ENCODE data around the gene PIGA.
"Not testable (repeated sequence)": the region's sequence is repeated elsewhere in the genome, so short reads cannot be mapped to it uniquely, and the experiment has no call there.

The PIGA gene

GRCh38 chrX:15301924-15302323 is 33.4 kb downstream of the PIGA start:
- H3K9ac ChIP-seq (ENCODE audit: low read depth, low read length) = no peak overlapping the region
- H3K36me3 ChIP-seq (ENCODE audit: insufficient read depth, low read length) = no peaks in the 10 kb centered on the region
- H3K4me1 ChIP-seq (ENCODE audit: insufficient read depth, low read length) = no peaks in the 10 kb centered on the region
- H3K9me3 ChIP-seq (ENCODE audit: control insufficient read depth, insufficient read depth, low read length) = no peaks in the 10 kb centered on the region

- Histone ChIP-seq H3K9ac (ENCODE audit: low read depth, low read length) (no peak overlapping the region), H3K36me3 (ENCODE audit: insufficient read depth, low read length) (no peaks in the 10 kb centered on the region), H3K9me3 (ENCODE audit: control insufficient read depth, insufficient read depth, low read length) (no peaks in the 10 kb centered on the region), H3K4me1 (ENCODE audit: insufficient read depth, low read length) (no peaks in the 10 kb centered on the region)
These were observed 35.1 kb downstream of the PIGA start for GRCh38 chrX:15299941-15300851.

DNA sequence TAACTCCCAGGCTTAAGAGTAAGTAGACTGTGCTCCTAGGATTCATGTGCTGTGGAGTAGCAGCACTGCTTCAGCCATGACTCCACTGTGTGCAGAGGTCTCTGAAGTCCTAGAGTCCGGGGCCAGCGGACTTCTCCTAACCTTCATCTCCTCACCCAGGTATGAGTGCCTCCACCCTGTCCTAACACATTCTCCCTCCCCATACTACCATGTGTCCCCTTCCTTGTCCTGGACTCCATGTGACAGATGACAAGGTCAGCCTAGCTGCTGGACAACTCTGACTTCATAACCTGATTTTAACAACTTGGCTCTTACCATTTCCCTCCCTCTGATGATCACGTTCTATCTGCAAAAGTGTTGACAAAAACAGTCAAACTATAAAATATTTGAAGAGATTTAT is 36.5 kb downstream of the PIGA start:
- Histone ChIP-seq H3K4me1 (ENCODE audit: insufficient read depth, low read length) (no peaks in the 10 kb centered on the region), H3K9me3 (ENCODE audit: control insufficient read depth, insufficient read depth, low read length) (no peaks in the 10 kb centered on the region), H3K9ac (ENCODE audit: low read depth, low read length) (no peak overlapping the region), H3K36me3 (ENCODE audit: insufficient read depth, low read length) (no peaks in the 10 kb centered on the region)

GRCh38 chrX:15298201-15298600 is 37.1 kb downstream of the PIGA start:
- Histone ChIP-seq H3K36me3 (ENCODE audit: insufficient read depth, low read length) (no peaks in the 10 kb centered on the region), H3K9me3 (ENCODE audit: control insufficient read depth, insufficient read depth, low read length) (no peaks in the 10 kb centered on the region), H3K4me1 (ENCODE audit: insufficient read depth, low read length) (no peaks in the 10 kb centered on the region), H3K9ac (ENCODE audit: low read depth, low read length) (no peak overlapping the region)

- Histone ChIP-seq H3K9me3 (ENCODE audit: control insufficient read depth, insufficient read depth, low read length) (no peaks in the 10 kb centered on the region), H3K36me3 (ENCODE audit: insufficient read depth, low read length) (no peaks in the 10 kb centered on the region), H3K4me1 (ENCODE audit: insufficient read depth, low read length) (0 out of 2 replicates have a peak, but pooled peaks cover 5% of the 10 kb centered on the region), H3K9ac (ENCODE audit: low read depth, low read length) (no peak overlapping the region)
These were observed 41.9 kb downstream of the PIGA start for GRCh38 chrX:15293451-15293850.

GRCh38 chrX:15292861-15293260 is 42.5 kb downstream of the PIGA start:
- H3K36me3 ChIP-seq (ENCODE audit: insufficient read depth, low read length) = no peaks in the 10 kb centered on the region
- 0 out of 2 replicates have a peak, but pooled peaks cover 5% of the 10 kb centered on the region for H3K4me1 ChIP-seq (ENCODE audit: insufficient read depth, low read length)
- no peak overlapping the region for H3K9ac ChIP-seq (ENCODE audit: low read depth, low read length)
- H3K9me3 ChIP-seq (ENCODE audit: control insufficient read depth, insufficient read depth, low read length) = no peaks in the 10 kb centered on the region

- H3K9me3 ChIP-seq (ENCODE audit: control insufficient read depth, insufficient read depth, low read length) = no peaks in the 10 kb centered on the region; the same call in 1 of the 2 replicates
- no peaks in the 10 kb centered on the region for H3K36me3 ChIP-seq (ENCODE audit: insufficient read depth, low read length)
- no peak overlapping the region for H3K9ac ChIP-seq (ENCODE audit: low read depth, low read length)
- H3K4me1 ChIP-seq (ENCODE audit: insufficient read depth, low read length) = no peaks in the 10 kb centered on the region
These were observed 57.7 kb downstream of the PIGA start for GRCh38 chrX:15277604-15278003.

GRCh38 chrX:15274946-15275345 is 60.4 kb downstream of the PIGA start:
- H3K9ac ChIP-seq (ENCODE audit: low read depth, low read length) = no peak overlapping the region
- H3K4me1 ChIP-seq (ENCODE audit: insufficient read depth, low read length) = peaks cover 5% of the 10 kb centered on the region
- H3K9me3 ChIP-seq (ENCODE audit: control insufficient read depth, insufficient read depth, low read length) = no peaks in the 10 kb centered on the region; the same call in 1 of the 2 replicates
- H3K36me3 ChIP-seq (ENCODE audit: insufficient read depth, low read length) = no peaks in the 10 kb centered on the region

DNA sequence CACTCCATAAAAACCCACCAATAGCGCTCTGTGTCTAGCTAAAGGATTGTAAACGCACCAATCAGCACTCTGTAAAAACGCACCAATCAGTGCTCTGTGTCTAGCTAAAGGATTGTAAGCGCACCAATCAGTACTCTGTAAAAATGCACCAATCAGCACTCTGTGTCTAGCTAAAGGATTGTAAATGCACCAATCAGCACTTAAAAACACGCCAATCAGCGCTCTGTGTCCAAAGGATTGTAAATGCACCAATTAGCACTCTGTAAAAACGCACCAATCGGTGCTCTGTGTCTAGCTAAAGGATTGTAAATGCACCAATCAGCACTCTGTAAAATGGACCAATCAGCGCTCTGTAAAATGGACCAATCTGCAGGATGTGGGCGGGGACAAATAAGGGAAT is 62.0 kb downstream of the PIGA start:
- peaks cover 13% of the 10 kb centered on the region for H3K4me1 ChIP-seq (ENCODE audit: insufficient read depth, low read length)
- not testable (repeated sequence) for H3K9ac ChIP-seq (ENCODE audit: low read depth, low read length); H3K9me3 ChIP-seq (ENCODE audit: control insufficient read depth, insufficient read depth, low read length); H3K36me3 ChIP-seq (ENCODE audit: insufficient read depth, low read length)

GRCh38 chrX:15271757-15272156 is 63.6 kb downstream of the PIGA start:
- Histone ChIP-seq H3K4me1 (ENCODE audit: insufficient read depth, low read length) (peaks cover 13% of the 10 kb centered on the region), H3K36me3 (ENCODE audit: insufficient read depth, low read length) (no peaks in the 10 kb centered on the region)

GRCh38 chrX:15269618-15270521 is 65.5 kb downstream of the PIGA start, which contains the start of gene ASB9:
ASB9 (minus strand) TSS chrX:15270083; CDS start chrX:15269874, 209 bp downstream.
- Histone ChIP-seq H3K9me3 (ENCODE audit: control insufficient read depth, insufficient read depth, low read length) (no peaks in the 10 kb centered on the region; the same call in none of the 2 replicates), H3K36me3 (ENCODE audit: insufficient read depth, low read length) (no peaks in the 10 kb centered on the region), H3K9ac (ENCODE audit: low read depth, low read length) (peak within 1 kb of the TSS; percentile 44), H3K4me1 (ENCODE audit: insufficient read depth, low read length) (peaks cover 13% of the 10 kb centered on the region)

More at GRCh38 chrX:15271757-15272156, 63.6 kb downstream of the PIGA start:
- H3K9ac ChIP-seq (ENCODE audit: low read depth, low read length) = no peak overlapping the region
- no peaks in the 10 kb centered on the region; the same call in none of the 2 replicates for H3K9me3 ChIP-seq (ENCODE audit: control insufficient read depth, insufficient read depth, low read length)
